WTC11 (cell line): ENCODE results near the gene RS1.

Source experiments
- ATF3 ChIP-seq: sonication (generic); formaldehyde crosslinking; conservative IDR thresholded peaks from 2 replicates; pipeline ENCODE4 v1.8.1; 2022; ENCODE audit warnings: mild to moderate bottlenecking, missing genetic modification reagents
- CTCF ChIP-seq: fragments of 200-600 bp; IDR thresholded peaks from 2 replicates; pipeline ENCODE4 v1.8.0; 2022; ENCODE audit warnings: antibody characterized with exemption
- ELF4 ChIP-seq: sonication (generic); formaldehyde crosslinking; IDR thresholded peaks from 2 replicates; pipeline ENCODE4 v1.8.1; 2022; ENCODE audit warnings: low read depth, mild to moderate bottlenecking, moderate library complexity, missing genetic modification reagents
- GABPB1 ChIP-seq: sonication (generic); formaldehyde crosslinking; IDR thresholded peaks from 2 replicates; pipeline ENCODE4 v1.8.1; 2023; ENCODE audit warnings: mild to moderate bottlenecking, missing genetic modification reagents
- MAX ChIP-seq: sonication (generic); formaldehyde crosslinking; IDR thresholded peaks from 2 replicates; pipeline ENCODE4 v1.8.0; 2022; ENCODE audit warnings: mild to moderate bottlenecking, missing genetic modification reagents
- NR2C2 ChIP-seq: sonication (generic); formaldehyde crosslinking; IDR thresholded peaks from 2 replicates; pipeline ENCODE4 v1.8.0; 2022; ENCODE audit warnings: mild to moderate bottlenecking, missing genetic modification reagents
- SOX15 ChIP-seq: fragments of 250-450 bp; sonication (Bioruptor Pico); IDR thresholded peaks from 2 replicates; pipeline ENCODE4 v1.9.0; 2021; ENCODE audit warnings: mild to moderate bottlenecking
- ZNF281 ChIP-seq: sonication (generic); formaldehyde crosslinking; IDR thresholded peaks from 2 replicates; pipeline ENCODE4 v1.8.0; 2023; ENCODE audit warnings: mild to moderate bottlenecking, missing genetic modification reagents
- ZNF512 ChIP-seq: sonication (generic); formaldehyde crosslinking; IDR thresholded peaks from 2 replicates; pipeline ENCODE4 v1.8.1; 2022; ENCODE audit warnings: missing genetic modification reagents, borderline replicate concordance
- ZNF532 ChIP-seq: fragments of 250-450 bp; sonication (Bioruptor Pico); IDR thresholded peaks from 2 replicates; pipeline ENCODE4 v1.9.0; 2021; ENCODE audit warnings: mild to moderate bottlenecking, borderline replicate concordance

- TF ChIP-seq CTCF (no peak), ATF3 (CRISPR knock-in tag) (no peak), SOX15 (no peak), MAX (CRISPR knock-in tag) (no peak), ZNF532 (no peak), GABPB1 (CRISPR knock-in tag) (no peak), ZNF512 (CRISPR knock-in tag) (no peak), ELF4 (CRISPR knock-in tag) (no peak), ZNF281 (CRISPR knock-in tag) (no peak), NR2C2 (CRISPR knock-in tag) (no peak)
These were observed 16.8 kb downstream of the RS1 start for GRCh38 chrX:18654875-18655836.
